Erythroblast (primary cell): ENCODE data around the gene PKM.

Experiments
- DNase-seq, 2 experiments: peaks; one replicate each; lab custom pipeline; 2025; lab: John Stamatoyannopoulos, UW
- GATA1 ChIP-seq: IDR thresholded peaks from 2 replicates; pipeline ENCODE4 v1.6.1; 2011; ENCODE audit warnings: low read depth, mild to moderate bottlenecking, control low read depth, low read length, moderate library complexity
- POLR2A ChIP-seq: IDR thresholded peaks from 2 replicates; pipeline ENCODE4 v1.6.1; 2011; ENCODE audit warnings: mild to moderate bottlenecking, low read length

The PKM gene

GRCh38 chr15:72202801-72203506 lies 28.0 kb downstream of the PKM start:
- no peak for DNase-seq
- TF ChIP-seq GATA1 (no peak), POLR2A (no peak)

DNA sequence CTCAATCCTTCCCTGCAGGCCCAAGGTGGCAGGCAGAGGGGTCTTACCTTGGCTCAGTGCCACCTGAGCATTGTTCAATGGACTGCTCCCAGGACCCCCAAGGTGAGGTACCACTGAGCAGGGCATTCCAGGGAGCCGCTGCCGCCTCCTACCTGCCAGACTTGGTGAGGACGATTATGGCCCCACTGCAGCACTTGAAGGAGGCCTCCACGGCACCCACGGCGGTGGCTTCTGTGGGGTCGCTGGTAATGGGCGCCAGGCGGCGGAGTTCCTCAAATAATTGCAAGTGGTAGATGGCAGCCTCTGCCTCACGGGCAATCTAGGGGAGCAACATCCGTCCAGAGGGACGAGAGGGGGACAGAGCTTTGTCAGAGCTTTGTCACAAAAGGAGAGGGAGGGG lies 28.7 kb downstream of the PKM start:
- no peak for DNase-seq
- TF ChIP-seq POLR2A (no peak), GATA1 (no peak)

- DNase-seq, result no peak
- TF ChIP-seq POLR2A (no peak), GATA1 (no peak)
These were observed 29.5 kb downstream of the PKM start for GRCh38 chr15:72201391-72201921.

DNA sequence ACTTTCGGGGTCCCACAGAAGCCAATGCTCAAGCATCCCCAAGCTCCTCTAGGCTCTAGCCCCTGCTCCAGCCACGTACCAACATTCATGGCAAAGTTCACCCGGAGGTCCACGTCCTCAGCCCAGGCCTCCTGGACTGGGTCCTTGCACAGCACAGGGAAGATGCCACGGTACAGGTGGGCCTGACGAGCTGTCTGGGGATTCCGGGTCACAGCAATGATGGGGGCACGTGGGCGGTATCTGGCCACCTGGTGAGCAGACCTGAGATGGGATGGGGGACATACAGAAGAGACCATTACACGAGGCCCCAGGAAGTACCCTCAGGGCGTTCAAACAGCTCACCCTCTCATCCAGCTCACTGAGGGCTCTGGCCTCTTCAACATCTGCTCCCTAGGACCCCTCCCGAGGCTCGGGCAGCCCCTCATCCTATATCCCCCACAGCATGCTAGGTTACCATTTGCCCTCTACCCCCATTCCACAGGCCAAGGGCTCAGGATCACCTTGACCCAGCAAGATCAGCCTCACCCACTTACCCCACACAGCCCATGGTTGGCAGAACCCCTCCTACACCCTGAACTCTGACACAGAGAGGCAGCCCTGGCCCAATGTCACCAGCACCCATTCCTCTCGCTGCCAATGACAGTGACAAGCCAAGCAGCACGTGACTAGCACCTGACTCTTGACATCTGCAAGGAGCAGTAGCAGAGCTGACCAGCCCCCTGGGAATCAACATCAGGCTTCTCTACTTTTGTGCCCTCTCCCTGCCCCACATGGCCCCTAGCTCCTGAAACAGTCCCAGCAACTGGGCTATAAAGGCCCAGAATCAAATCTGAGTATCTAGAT lies 30.4 kb downstream of the PKM start:
- no peak for TF ChIP-seq GATA1
- TF ChIP-seq POLR2A, result no peak
- no peak for DNase-seq

DNA sequence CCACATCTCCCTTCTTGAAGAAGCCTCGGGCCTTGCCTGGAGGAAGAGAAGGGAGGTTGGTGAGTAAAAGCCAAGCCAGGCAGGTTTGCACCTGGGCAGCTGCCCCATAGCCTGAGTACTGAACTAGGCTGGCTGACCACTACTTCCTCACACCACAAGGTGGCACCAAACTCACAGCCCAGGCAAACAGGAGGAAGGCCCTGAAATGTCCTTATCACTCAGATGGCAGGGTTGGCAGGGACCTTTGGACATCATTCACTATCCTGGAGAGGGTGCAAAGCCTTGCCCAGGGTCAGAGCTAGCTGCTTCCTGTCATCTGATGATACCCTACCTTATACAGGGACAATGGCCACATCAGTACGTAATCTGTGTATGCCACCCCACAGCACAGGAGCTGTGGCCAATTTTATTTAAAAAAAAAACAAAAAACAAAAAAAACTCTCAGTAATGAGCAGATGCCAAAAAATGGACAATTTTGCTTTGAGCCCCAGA lies 31.2 kb downstream of the PKM start:
- no peak for TF ChIP-seq POLR2A
- DNase-seq, result peak; percentile 71 to 80

- no peak for TF ChIP-seq POLR2A
- no peak for TF ChIP-seq GATA1
- no peak for DNase-seq
These were observed 31.8 kb downstream of the PKM start for GRCh38 chr15:72199205-72199515.

DNA sequence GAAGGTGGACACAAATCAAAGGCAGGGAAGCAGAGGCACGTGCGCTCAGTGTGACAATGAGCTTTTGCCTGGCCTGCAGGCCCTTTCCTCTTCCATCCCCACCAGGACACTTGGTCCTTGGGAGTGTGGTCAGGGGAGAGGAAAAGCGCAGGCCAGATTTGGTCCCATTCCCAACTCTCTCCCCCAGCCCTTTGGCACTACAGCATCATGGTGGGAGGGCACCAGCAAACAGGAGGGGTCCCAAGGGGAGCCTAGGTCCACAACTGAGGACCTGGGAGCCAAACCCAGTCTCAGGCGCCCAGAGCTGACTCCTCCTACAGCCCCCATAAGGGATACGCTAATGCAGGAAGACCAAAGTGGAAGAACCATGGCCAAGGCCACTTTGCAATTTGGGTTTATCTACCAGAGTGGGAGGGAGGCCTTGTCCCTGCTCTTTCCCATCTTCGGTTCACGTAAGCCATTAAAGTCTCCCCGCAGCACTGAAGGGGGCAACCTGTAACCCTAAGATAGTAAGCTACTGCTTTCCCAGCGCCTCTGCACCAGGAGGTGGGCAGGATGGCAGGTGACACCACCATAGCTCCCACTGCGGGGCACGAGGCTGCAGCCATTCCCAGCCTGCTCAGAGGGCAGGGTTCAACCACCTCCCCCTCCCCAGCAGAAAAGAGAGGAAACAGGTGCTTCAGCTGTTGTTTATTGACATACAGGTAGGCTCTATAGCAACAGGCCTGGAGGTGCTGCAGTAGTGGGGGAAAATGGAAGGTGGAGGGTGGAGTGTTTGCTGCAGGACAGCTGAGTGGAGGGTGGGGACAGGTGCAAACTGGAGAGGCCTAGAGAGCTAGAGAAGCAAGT lies 32.4 kb downstream of the PKM start:
- no peak for TF ChIP-seq POLR2A
- TF ChIP-seq GATA1, result no peak

GRCh38 chr15:72197460-72198355 lies 33.3 kb downstream of the PKM start, which contains the start of gene GRAMD2A:
GRAMD2A (minus strand) TSS chr15:72197787.
- TF ChIP-seq POLR2A (no peak), GATA1 (no peak)
- no peak for DNase-seq

More for the DNA sequence above, 32.4 kb downstream of the PKM start:
- no peak for DNase-seq

GRCh38 chr15:72197041-72197459 lies 33.9 kb downstream of the PKM start:
- no peak for DNase-seq
- TF ChIP-seq POLR2A, result no peak
- no peak for TF ChIP-seq GATA1

DNA sequence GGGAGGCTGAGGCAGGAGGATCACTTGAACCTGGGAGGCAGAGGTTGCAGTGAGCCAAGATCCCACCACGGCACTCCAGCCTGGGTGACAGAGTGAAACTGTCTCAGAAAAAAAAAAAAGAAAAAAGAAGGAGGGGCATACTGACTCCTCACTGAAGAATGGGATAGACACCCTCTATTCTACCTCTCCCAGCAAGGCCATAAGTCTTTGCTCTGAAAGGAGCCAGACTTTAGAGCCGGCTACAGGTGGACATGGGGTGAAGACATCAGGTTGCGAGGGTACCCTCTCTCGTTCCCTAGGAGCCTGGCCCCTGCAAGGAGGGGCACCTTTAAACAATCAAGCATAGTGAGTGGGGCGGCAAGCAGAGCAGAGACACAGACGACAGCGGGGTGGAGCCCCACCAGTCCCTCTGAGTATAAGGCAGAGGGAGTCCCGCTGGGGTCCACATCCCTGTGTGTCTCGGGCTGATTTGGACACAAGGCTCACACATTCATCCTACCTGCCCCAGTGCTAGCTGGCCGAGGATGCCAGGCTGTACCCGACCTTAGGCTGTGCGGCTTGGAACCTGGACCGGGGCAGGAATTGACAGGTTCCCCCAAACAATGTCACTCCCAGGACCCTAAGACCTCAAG lies 34.5 kb downstream of the PKM start:
- TF ChIP-seq POLR2A, result no peak
- no peak for DNase-seq

DNA sequence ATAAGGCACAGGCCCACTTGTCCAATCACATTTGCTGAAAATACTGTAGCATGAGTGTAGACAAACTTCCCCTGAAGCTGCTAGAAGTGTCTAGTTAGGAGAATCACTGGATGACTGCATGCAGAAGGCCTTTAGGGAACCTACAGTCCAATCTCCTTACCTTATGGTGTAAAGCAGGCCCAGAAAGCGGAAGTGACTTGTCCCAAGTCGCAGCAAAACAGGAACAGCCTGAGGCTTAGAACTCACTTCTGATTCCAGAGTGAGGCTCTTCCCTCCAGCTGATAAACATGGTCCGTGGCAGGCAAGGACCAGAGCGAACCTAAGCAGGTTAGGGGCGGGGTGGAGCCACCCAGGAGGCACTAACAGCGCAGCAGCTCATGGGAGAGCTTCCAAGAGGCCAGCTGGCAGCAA lies 35.9 kb downstream of the PKM start:
- no peak for DNase-seq
- TF ChIP-seq GATA1, result no peak
- TF ChIP-seq POLR2A, result no peak

DNA sequence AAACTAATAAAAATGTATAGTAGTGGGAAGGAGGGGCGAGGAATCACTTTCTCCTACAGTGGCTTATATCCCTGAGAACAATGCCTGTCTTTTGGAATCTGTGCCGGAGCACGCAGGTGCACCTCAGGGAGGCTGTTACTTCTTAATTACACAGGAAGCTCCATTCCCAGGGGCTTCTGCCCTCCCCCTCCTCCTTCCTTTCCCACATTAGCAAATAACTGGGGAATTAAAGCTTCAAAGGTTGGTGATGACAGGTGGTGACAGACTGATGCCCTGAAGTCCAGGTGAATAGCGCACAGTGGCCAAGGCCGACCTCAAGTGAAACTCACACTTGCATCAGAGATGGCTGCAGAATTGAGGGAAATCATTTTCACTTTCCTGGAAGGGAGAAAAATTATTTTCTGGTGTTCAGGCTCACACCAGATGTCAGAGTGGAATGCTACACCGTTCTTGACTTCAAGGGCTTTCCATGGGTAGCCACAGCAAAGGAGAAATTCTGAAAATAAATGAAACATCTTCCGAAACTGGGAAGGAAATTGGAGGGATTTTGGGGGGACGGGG lies 37.1 kb downstream of the PKM start:
- TF ChIP-seq POLR2A, result no peak
- no peak for TF ChIP-seq GATA1

More for the DNA sequence above, 37.1 kb downstream of the PKM start:
- no peak for DNase-seq
